GM12878 (cell line): ENCODE data around the gene BEST1. TPM values are rescaled to one million over a fixed set of nuclear protein-coding genes. Genes with fewer than 3 reads are reported as not detected.
"Not testable (repeated sequence)": the region's sequence is repeated elsewhere in the genome, so short reads cannot be mapped to it uniquely, and the experiment has no call there.

ENCODE experiments used
- ATAC-seq: fragments of 200-7000 bp; cut with Tn5 transposase; 3 replicates; pipeline ENCODE4 v1.9.1; 2020; ENCODE audit warnings: mild to moderate bottlenecking, moderate library complexity
- BruUV-seq: library from RNA; stranded (reverse); fragments of 400-500 nt; replicated peaks from 2 replicates; lab custom pipeline; 2021; lab: Mats Ljungman, UMichigan
- CTCF ChIA-PET: fragments of 300-600 bp; sonication (Branson Sonifier 250); formaldehyde crosslinking; extraction: SDS; loops from one replicate; lab custom pipeline; 2021; ENCODE audit warnings: inconsistent platforms; lab: Yijun Ruan, JAX
- POLR2A ChIA-PET: fragments of 350-600 bp; formaldehyde crosslinking; extraction: SDS; loops from one replicate; lab custom pipeline; 2021; ENCODE audit warnings: inconsistent platforms; lab: Charles Lee
- RAD21 ChIA-PET: fragments of 300-600 bp; sonication (Branson Sonifier 250); formaldehyde crosslinking; loops from one replicate; lab custom pipeline; 2023; ENCODE audit warnings: antibody characterized with exemption; ENCODE audit not compliant: unreplicated experiment; lab: Charles Lee
- SMC1A ChIA-PET: fragments of 300-600 bp; sonication (Branson Sonifier 250); formaldehyde crosslinking; loops from one replicate; lab custom pipeline; 2023; ENCODE audit not compliant: unreplicated experiment, uncharacterized antibody; lab: Charles Lee
- DNase-seq: peaks from one replicate; pipeline ENCODE4 v3.0.0-alpha.2; 2011; ENCODE audit warnings: low read depth, low spot score
- FAIRE-seq: peaks from 3 replicates; lab custom pipeline; 2011; peaks lifted over from hg19 to GRCh38; lab: Jason Lieb, UNC
- H2AFZ ChIP-seq: 2 replicates; pipeline ENCODE4 v1.6.0; 2011; ENCODE audit warnings: low read depth, low read length, control low read depth; ENCODE audit not compliant: control insufficient read depth
- H3K27ac ChIP-seq: 2 replicates; pipeline ENCODE4 v1.5.1; 2011; ENCODE audit warnings: control low read depth; ENCODE audit not compliant: control insufficient read depth, insufficient read depth
- H3K27me3 ChIP-seq, 2 experiments: replicated peaks in 1 of 2; 2 replicates each; pipeline versions ENCODE4 v1.6.0 to v1.6.1; 2011; ENCODE audit warnings: low read length in 1 of 2; ENCODE audit not compliant: control insufficient read depth in 2 of 2, insufficient read depth in 2 of 2
- H3K36me3 ChIP-seq, 2 experiments: 2 replicates each; pipeline ENCODE4 v1.5.1; 2011; ENCODE audit warnings: low read length in 1 of 2; ENCODE audit not compliant: control insufficient read depth in 2 of 2, insufficient read depth in 2 of 2
- H3K4me1 ChIP-seq: 2 replicates; pipeline ENCODE4 v1.6.1; 2011; ENCODE audit warnings: mild to moderate bottlenecking, low read length, moderate library complexity, mixed read lengths; ENCODE audit not compliant: control insufficient read depth, insufficient read depth
- H3K4me2 ChIP-seq: 2 replicates; pipeline ENCODE4 v1.6.0; 2011; ENCODE audit warnings: control low read depth; ENCODE audit not compliant: control insufficient read depth, insufficient read depth
- H3K4me3 ChIP-seq: fragments of 200-600 bp; sonication (generic); 2 replicates; pipeline ENCODE4 v1.5.1; 2016
- H3K79me2 ChIP-seq: 2 replicates; pipeline ENCODE4 v1.6.0; 2011; ENCODE audit warnings: low read length; ENCODE audit not compliant: control insufficient read depth, insufficient read depth
- H3K9ac ChIP-seq: 2 replicates; pipeline ENCODE4 v1.8.0; 2011; ENCODE audit warnings: low read length, control low read depth, mixed read lengths; ENCODE audit not compliant: control insufficient read depth, insufficient read depth
- H3K9me3 ChIP-seq: replicated peaks from 3 replicates; pipeline ENCODE4 v1.5.1; 2011; ENCODE audit warnings: mild to moderate bottlenecking, low read length; ENCODE audit not compliant: control insufficient read depth, insufficient read depth
- H4K20me1 ChIP-seq: 2 replicates; pipeline ENCODE4 v1.6.0; 2011; ENCODE audit not compliant: control insufficient read depth, insufficient read depth
- CHD1 ChIP-seq: IDR thresholded peaks from 2 replicates; pipeline ENCODE4 v1.6.1; 2012; ENCODE audit warnings: low read depth, low read length, improper control_type of control experiment
- CREB1 ChIP-seq: IDR thresholded peaks from 2 replicates; pipeline ENCODE4 v1.6.1; 2012; ENCODE audit warnings: low read depth, mild to moderate bottlenecking, inconsistent platforms
- GATAD2B ChIP-seq: fragments of 450-650 bp; conservative IDR thresholded peaks from 2 replicates; pipeline ENCODE4 v1.6.1; 2017; ENCODE audit warnings: low read depth, mild to moderate bottlenecking, moderate library complexity
- HDAC6 ChIP-seq: fragments of 200-600 bp; sonication (generic); IDR thresholded peaks from one replicate; pipeline ENCODE4 v1.8.0; 2017; ENCODE audit warnings: antibody characterized with exemption; ENCODE audit not compliant: unreplicated experiment
- NKRF ChIP-seq: fragments of 450-650 bp; conservative IDR thresholded peaks from 2 replicates; pipeline ENCODE4 v1.6.1; 2017; ENCODE audit warnings: mild to moderate bottlenecking, moderate library complexity
- RAD51 ChIP-seq: fragments of 450-650 bp; IDR thresholded peaks from 2 replicates; pipeline ENCODE4 v1.6.1; 2016; ENCODE audit warnings: moderate library complexity, mild to moderate bottlenecking, inconsistent platforms
- WGBS: methylation state at CpG from one replicate; pipeline ENCODE4 v1.1.6; 2016; ENCODE audit warnings: low lambda C conversion rate; ENCODE audit not compliant: insufficient replicate concordance, insufficient coverage; ENCODE audit errors: missing lambda C conversion rate; 5-methylcytosine and 5-hydroxymethylcytosine counted together
- in situ Hi-C: fragments of 300-500 bp; cut with MboI; formaldehyde crosslinking; loops from 9 replicates; pipeline ENCODE4 v1.14.3; 2018; ENCODE audit warnings: mixed read lengths
- intact Hi-C: fragments of 100-400 bp; cut with micrococcal nuclease; formaldehyde crosslinking; loops from one replicate; pipeline ENCODE4 v1.14.2; 2022; ENCODE audit not compliant: unreplicated experiment
- polyA plus RNA-seq, 11 experiments: library from polyadenylated mRNA; depleted of rRNA in 4 of 11; unstranded in 6 of 11; stranded (reverse) in 5 of 11; fragments of >200 nt; fragmentation: Nextera tagmentation in 4 of 11; fragmentation: Illumina TruSeq in 1 of 11; extraction: Ambion mirVana in 4 of 11; extraction: Trizol in 1 of 11; gene quantifications; 1 replicate in 1 of 11; 2 replicates in 10 of 11; pipeline versions ENCODE4 v1.2.1 to v1.2.3, GENCODE V29; 2011 to 2016; ENCODE audit warnings: inconsistent platforms in 2 of 11, missing spikeins in 2 of 11, low read depth in 1 of 11
- total RNA-seq, 4 experiments: library from RNA; depleted of rRNA in 3 of 4; stranded (reverse); fragments of >200 nt in 3 of 4; fragmentation: Illumina TruSeq in 1 of 4; extraction: Trizol in 1 of 4; gene quantifications; 2 replicates each; pipeline versions ENCODE4 v1.2.1 to v1.2.3, GENCODE V29; 2013 to 2021
- TF ChIP-seq, protein P1 (sequence below): fragments of 450-650 bp; formaldehyde crosslinking; IDR thresholded peaks from 2 replicates; pipeline ENCODE4 v1.4.0; 2020; ENCODE audit warnings: mild to moderate bottlenecking, moderate library complexity

The BEST1 gene
- total and polyA plus RNA-seq, 10 of the 15 experiments (the other 5 are each of a cell fraction or from before 2014, with no cell fraction given) = 0.03 to 3.4 (median 0.15) TPM; not detected in 1

- CTCF ChIA-PET = no interaction called here
- Histone ChIP-seq H3K27me3 (no peaks in the 10 kb centered on the region), H3K9me3 (peaks cover 12% of the 10 kb centered on the region), H2AFZ (no peak overlapping the region), H3K79me2 (no peaks in the 10 kb centered on the region), H3K27ac (no peak overlapping the region), H3K4me2 (no peak overlapping the region), H3K9ac (no peak overlapping the region), H3K36me3 (no peaks in the 10 kb centered on the region)
- in situ Hi-C loops = no loop called here
- ATAC-seq (no peak), FAIRE-seq (no peak)
- POLR2A ChIA-PET = no interaction called here
- 46% methylated on average over 12 of the region's 12 CpGs for WGBS
- SMC1A ChIA-PET = no interaction called here
- TF ChIP-seq HDAC6 (no peak), RAD51 (no peak), GATAD2B (no peak), CREB1 (no peak), CHD1 (no peak), NKRF (no peak)
- TF ChIP-seq, protein P1, sequence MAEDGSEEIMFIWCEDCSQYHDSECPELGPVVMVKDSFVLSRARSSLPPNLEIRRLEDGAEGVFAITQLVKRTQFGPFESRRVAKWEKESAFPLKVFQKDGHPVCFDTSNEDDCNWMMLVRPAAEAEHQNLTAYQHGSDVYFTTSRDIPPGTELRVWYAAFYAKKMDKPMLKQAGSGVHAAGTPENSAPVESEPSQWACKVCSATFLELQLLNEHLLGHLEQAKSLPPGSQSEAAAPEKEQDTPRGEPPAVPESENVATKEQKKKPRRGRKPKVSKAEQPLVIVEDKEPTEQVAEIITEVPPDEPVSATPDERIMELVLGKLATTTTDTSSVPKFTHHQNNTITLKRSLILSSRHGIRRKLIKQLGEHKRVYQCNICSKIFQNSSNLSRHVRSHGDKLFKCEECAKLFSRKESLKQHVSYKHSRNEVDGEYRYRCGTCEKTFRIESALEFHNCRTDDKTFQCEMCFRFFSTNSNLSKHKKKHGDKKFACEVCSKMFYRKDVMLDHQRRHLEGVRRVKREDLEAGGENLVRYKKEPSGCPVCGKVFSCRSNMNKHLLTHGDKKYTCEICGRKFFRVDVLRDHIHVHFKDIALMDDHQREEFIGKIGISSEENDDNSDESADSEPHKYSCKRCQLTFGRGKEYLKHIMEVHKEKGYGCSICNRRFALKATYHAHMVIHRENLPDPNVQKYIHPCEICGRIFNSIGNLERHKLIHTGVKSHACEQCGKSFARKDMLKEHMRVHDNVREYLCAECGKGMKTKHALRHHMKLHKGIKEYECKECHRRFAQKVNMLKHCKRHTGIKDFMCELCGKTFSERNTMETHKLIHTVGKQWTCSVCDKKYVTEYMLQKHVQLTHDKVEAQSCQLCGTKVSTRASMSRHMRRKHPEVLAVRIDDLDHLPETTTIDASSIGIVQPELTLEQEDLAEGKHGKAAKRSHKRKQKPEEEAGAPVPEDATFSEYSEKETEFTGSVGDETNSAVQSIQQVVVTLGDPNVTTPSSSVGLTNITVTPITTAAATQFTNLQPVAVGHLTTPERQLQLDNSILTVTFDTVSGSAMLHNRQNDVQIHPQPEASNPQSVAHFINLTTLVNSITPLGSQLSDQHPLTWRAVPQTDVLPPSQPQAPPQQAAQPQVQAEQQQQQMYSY = no peak
- TF ChIP-seq, all 136 proteins: peak for 0
- no peak overlapping the region for H3K4me3 ChIP-seq
- intact Hi-C loops = no loop called here
- no peak for DNase-seq
- H4K20me1 ChIP-seq = no peaks in the 10 kb centered on the region
- RAD21 ChIA-PET = no interaction called here
- H3K4me1 ChIP-seq = peaks cover 12% of the 10 kb centered on the region
- BruUV-seq = no TSS peak
Observed at GRCh38 chr11:62001450-62002191, 51.5 kb downstream of the BEST1 start.

- H3K79me2 ChIP-seq, BruUV-seq, SMC1A ChIA-PET, H3K9ac ChIP-seq, in situ Hi-C loops, H3K27ac ChIP-seq, H2AFZ ChIP-seq, RAD21 ChIA-PET, POLR2A ChIA-PET, H3K36me3 ChIP-seq, intact Hi-C loops, H3K4me3 ChIP-seq, H4K20me1 ChIP-seq, CTCF ChIA-PET, H3K4me2 ChIP-seq, H3K27me3 ChIP-seq, FAIRE-seq, ATAC-seq, DNase-seq: not testable (repeated sequence)
- Histone ChIP-seq H3K4me1 (peaks cover 12% of the 10 kb centered on the region), H3K9me3 (peaks cover 12% of the 10 kb centered on the region)
- WGBS = 87% methylated on average over 8 of the region's 8 CpGs
Observed at GRCh38 chr11:62002283-62002682, 52.1 kb downstream of the BEST1 start.
